Muscle of leg (tissue), 11 donors: Measurements from ENCODE around the gene PHLDB3. TPM values are rescaled to one million over a fixed set of nuclear protein-coding genes. Genes with fewer than 3 reads are reported as not detected.

ENCODE experiments used
- DNase-seq: peaks from one replicate; pipeline ENCODE4 v3.0.0; 2013
- H3K27ac ChIP-seq: one replicate; pipeline ENCODE4 v1.5.1; 2013; ENCODE audit warnings: mild to moderate bottlenecking, low read length, control low read depth
- H3K27me3 ChIP-seq: one replicate; pipeline ENCODE4 v1.6.1; 2013; ENCODE audit warnings: low read length; ENCODE audit not compliant: control insufficient read depth, insufficient read depth
- H3K36me3 ChIP-seq: one replicate; pipeline ENCODE4 v1.6.1; 2013; ENCODE audit warnings: low read length; ENCODE audit not compliant: control insufficient read depth, insufficient read depth
- H3K4me1 ChIP-seq: one replicate; pipeline ENCODE4 v1.6.1; 2013; ENCODE audit warnings: low read length; ENCODE audit not compliant: control insufficient read depth, insufficient read depth
- H3K4me3 ChIP-seq: one replicate; pipeline ENCODE4 v1.5.1; 2013; ENCODE audit warnings: low read length, control low read depth
- H3K9me3 ChIP-seq: replicated peaks from 2 replicates; pipeline ENCODE4 v1.6.1; 2013; ENCODE audit warnings: low read depth, low read length; ENCODE audit not compliant: control insufficient read depth
- WGBS: methylation state at CpG from one replicate; pipeline ENCODE4 v1.1.5; 2013; ENCODE audit warnings: missing lambda C conversion rate; ENCODE audit not compliant: insufficient coverage; 5-methylcytosine and 5-hydroxymethylcytosine counted together
- polyA plus RNA-seq, 8 donors: library from polyadenylated mRNA; unstranded; fragments of 120-200 nt; gene quantifications; one replicate each; pipeline versions ENCODE4 v1.2.1 to v1.2.3, GENCODE V29; 2013; ENCODE audit warnings: inconsistent platforms in 1 of 8, low replicate concordance in 1 of 8; ENCODE audit not compliant: insufficient read length in 8 of 8, insufficient read depth in 1 of 8
- total RNA-seq: library from RNA; stranded (reverse); fragments of 120-200 nt; gene quantifications from one replicate; pipeline ENCODE4 v1.2.4, GENCODE V29; 2013

Gene PHLDB3
- total and polyA plus RNA-seq, 9 donors, result 2.8 to 8.0 (median 4.6) TPM

- Histone ChIP-seq H3K27ac (peak overlapping the region; percentile 79), H3K27me3 (peaks cover 23% of the 10 kb centered on the region), H3K4me1 (peaks cover 21% of the 10 kb centered on the region), H3K9me3 (no peaks in the 10 kb centered on the region), H3K4me3 (peak overlapping the region; percentile 67), H3K36me3 (no peaks in the 10 kb centered on the region)
- under 1% methylated on average over 51 of the region's 57 CpGs for WGBS
- peak; percentile 97 for DNase-seq
Observed at GRCh38 chr19:43463381-43464133, 41.0 kb downstream of the PHLDB3 start.

GRCh38 chr19:43462785-43463380, 41.7 kb downstream of the PHLDB3 start:
- WGBS, result 3% methylated on average over 32 of the region's 33 CpGs
- no peaks in the 10 kb centered on the region for H3K9me3 ChIP-seq
- peak overlapping the region; percentile 75 for H3K27ac ChIP-seq
- peak; percentile 69 for DNase-seq
- peaks cover 21% of the 10 kb centered on the region for H3K4me1 ChIP-seq
- H3K4me3 ChIP-seq, result peak overlapping the region; percentile 67
- no peaks in the 10 kb centered on the region for H3K36me3 ChIP-seq
- H3K27me3 ChIP-seq, result peaks cover 23% of the 10 kb centered on the region

GRCh38 chr19:43462383-43462782, 42.2 kb downstream of the PHLDB3 start:
- no peak overlapping the region for H3K4me3 ChIP-seq

GRCh38 chr19:43461303-43461702, 43.2 kb downstream of the PHLDB3 start:
- Histone ChIP-seq H3K4me3 (no peak overlapping the region), H3K4me1 (peaks cover 21% of the 10 kb centered on the region), H3K36me3 (no peaks in the 10 kb centered on the region), H3K27me3 (peaks cover 23% of the 10 kb centered on the region), H3K9me3 (no peaks in the 10 kb centered on the region), H3K27ac (no peak overlapping the region)
- no peak for DNase-seq
- 77% methylated on average over 6 of the region's 12 CpGs for WGBS

More at GRCh38 chr19:43462383-43462782, 42.2 kb downstream of the PHLDB3 start:
- Histone ChIP-seq H3K27me3 (peaks cover 23% of the 10 kb centered on the region), H3K36me3 (no peaks in the 10 kb centered on the region), H3K27ac (no peak overlapping the region), H3K9me3 (no peaks in the 10 kb centered on the region), H3K4me1 (peaks cover 21% of the 10 kb centered on the region)
- WGBS, result 67% methylated on average over 1 of the region's 7 CpGs
- DNase-seq, result no peak

- Histone ChIP-seq H3K27me3 (peaks cover 16% of the 10 kb centered on the region), H3K36me3 (no peaks in the 10 kb centered on the region), H3K27ac (no peak overlapping the region), H3K9me3 (no peaks in the 10 kb centered on the region), H3K4me1 (peaks cover 20% of the 10 kb centered on the region), H3K4me3 (no peak overlapping the region)
- DNase-seq, result no peak
- 46% methylated on average over 4 of the region's 16 CpGs for WGBS
Observed at GRCh38 chr19:43460362-43461016, 44.1 kb downstream of the PHLDB3 start.

GRCh38 chr19:43457809-43458208, 46.7 kb downstream of the PHLDB3 start:
- Histone ChIP-seq H3K36me3 (no peaks in the 10 kb centered on the region), H3K9me3 (no peaks in the 10 kb centered on the region), H3K4me3 (no peak overlapping the region), H3K27me3 (peaks cover 10% of the 10 kb centered on the region), H3K27ac (no peak overlapping the region), H3K4me1 (peaks cover under 1% of the 10 kb centered on the region)
- 86% methylated on average over 2 of the region's 4 CpGs for WGBS
- no peak for DNase-seq

GRCh38 chr19:43455321-43456113, 49.0 kb downstream of the PHLDB3 start:
- H3K36me3 ChIP-seq, result no peaks in the 10 kb centered on the region
- WGBS, result 17% methylated on average over 5 of the region's 10 CpGs
- no peaks in the 10 kb centered on the region for H3K4me1 ChIP-seq
- H3K27ac ChIP-seq, result no peak overlapping the region
- H3K4me3 ChIP-seq, result no peak overlapping the region
- DNase-seq, result no peak
- H3K9me3 ChIP-seq, result no peaks in the 10 kb centered on the region
- peaks cover 6% of the 10 kb centered on the region for H3K27me3 ChIP-seq

- Histone ChIP-seq H3K4me1 (no peaks in the 10 kb centered on the region), H3K27me3 (peaks cover 4% of the 10 kb centered on the region), H3K9me3 (no peaks in the 10 kb centered on the region), H3K36me3 (no peaks in the 10 kb centered on the region), H3K27ac (no peak overlapping the region), H3K4me3 (no peak overlapping the region)
- WGBS, result no CpG with 5 or more reads among the region's 2 CpGs
- no peak for DNase-seq
Observed at GRCh38 chr19:43454031-43454430, 50.5 kb downstream of the PHLDB3 start.

GRCh38 chr19:43452582-43452981, 52.0 kb downstream of the PHLDB3 start:
- Histone ChIP-seq H3K9me3 (no peaks in the 10 kb centered on the region), H3K4me1 (no peaks in the 10 kb centered on the region), H3K27me3 (peaks cover 4% of the 10 kb centered on the region), H3K27ac (no peak overlapping the region), H3K36me3 (no peaks in the 10 kb centered on the region), H3K4me3 (no peak overlapping the region)
- no peak for DNase-seq
- 39% methylated on average over 2 of the region's 3 CpGs for WGBS
